ENCODE measurements around the gene TXNDC8. TPM values are rescaled to one million over a fixed set of nuclear protein-coding genes. Genes with fewer than 3 reads are reported as not detected.

Gene TXNDC8
- total and polyA plus RNA-seq, 2 donors (not counting 1 experiment from before 2014, with no cell fraction given), result not detected

GRCh38 chr9:110329639-110330230 lies 7.9 kb downstream of the TXNDC8 start:
- H3K4me3 Mint-ChIP-seq, result no peak overlapping the region
- H3K4me2 ChIP-seq (replicated peaks; ENCODE audit: low read depth, low read length, poor library complexity, severe bottlenecking), result no peak overlapping the region
- intact Hi-C loops (cut with micrococcal nuclease), result no loop called here
- CTCF ChIA-PET, result no interaction called here
- no peaks in the 10 kb centered on the region for H3K9me3 ChIP-seq (ENCODE audit: control extremely low read depth in 1 of 3, control insufficient read depth in 2 of 3, insufficient read depth in 1 of 3, low read length in 2 of 3)
- H3K4me1 ChIP-seq (ENCODE audit: control insufficient read depth in 2 of 2, insufficient read depth in 2 of 2, low read length in 2 of 2), result peaks cover 0 to 5% of the 10 kb centered on the region in 2 donors
- no peaks in the 10 kb centered on the region for H4K20me1 ChIP-seq (ENCODE audit: control insufficient read depth, insufficient read depth, low read length, poor library complexity, severe bottlenecking)
- 58% methylated on average over 2 of the region's 5 CpGs for WGBS (ENCODE audit: insufficient coverage)
- no peak overlapping the region for H3K9ac ChIP-seq (ENCODE audit: low read length)
- POLR2A ChIA-PET, result no interaction called here
- H3K79me2 ChIP-seq (ENCODE audit: control insufficient read depth, insufficient read depth, low read length), result no peaks in the 10 kb centered on the region
- H3K4me1 Mint-ChIP-seq, result peaks cover 6% of the 10 kb centered on the region
- H3K4me3 ChIP-seq (ENCODE audit: control extremely low read depth in 1 of 5, extremely low read depth in 1 of 5, insufficient read depth in 1 of 5, low read depth in 2 of 5, low read length in 4 of 5), result no peak overlapping the region
- no peaks in the 10 kb centered on the region for H3K9me3 Mint-ChIP-seq (ENCODE audit: insufficient read depth)
- H2AFZ ChIP-seq (ENCODE audit: insufficient read depth, low read depth, low read length, poor library complexity, severe bottlenecking), result no peak overlapping the region
- H3K27me3 ChIP-seq (replicated peaks in 1 of 4; ENCODE audit: control extremely low read depth in 1 of 4, control insufficient read depth in 3 of 4, insufficient read depth in 4 of 4, low read length in 3 of 4), result no peaks in the 10 kb centered on the region
- no peaks in the 10 kb centered on the region for H3K36me3 ChIP-seq (replicated peaks in 1 of 2; ENCODE audit: control extremely low read depth in 1 of 2, control insufficient read depth in 1 of 2, extremely low read depth in 1 of 2, insufficient read depth in 2 of 2, low read length in 1 of 2)
- no peak for TF ChIP-seq EZH2 (IDR thresholded peaks at IDR 0.05; ENCODE audit: borderline replicate concordance, insufficient read depth, low read depth, low read length, poor library complexity, severe bottlenecking)
- H3K27me3 Mint-ChIP-seq, result peaks cover 20% of the 10 kb centered on the region
- no peak overlapping the region for H3K27ac ChIP-seq (ENCODE audit: low read length in 2 of 2)
- no peak for DNase-seq
- no peak overlapping the region for H3K27ac Mint-ChIP-seq
- no peak for ATAC-seq (ENCODE audit: low read depth)

GRCh38 chr9:110328763-110329162 lies 8.9 kb downstream of the TXNDC8 start:
- Histone ChIP-seq H3K79me2 (ENCODE audit: control insufficient read depth, insufficient read depth, low read length) (no peaks in the 10 kb centered on the region), H4K20me1 (ENCODE audit: control insufficient read depth, insufficient read depth, low read length, poor library complexity, severe bottlenecking) (no peaks in the 10 kb centered on the region), H3K4me2 (replicated peaks; ENCODE audit: low read depth, low read length, poor library complexity, severe bottlenecking) (no peak overlapping the region), H3K9ac (ENCODE audit: low read length) (no peak overlapping the region), H3K4me1 (ENCODE audit: control insufficient read depth in 2 of 2, insufficient read depth in 2 of 2, low read length in 2 of 2) (no peaks in the 10 kb centered on the region), H3K9me3 (ENCODE audit: control extremely low read depth in 1 of 3, control insufficient read depth in 2 of 3, insufficient read depth in 1 of 3, low read length in 2 of 3) (no peaks in the 10 kb centered on the region), H3K36me3 (replicated peaks in 1 of 2; ENCODE audit: control extremely low read depth in 1 of 2, control insufficient read depth in 1 of 2, extremely low read depth in 1 of 2, insufficient read depth in 2 of 2, low read length in 1 of 2) (no peaks in the 10 kb centered on the region), H3K27me3 (replicated peaks in 1 of 4; ENCODE audit: control extremely low read depth in 1 of 4, control insufficient read depth in 3 of 4, insufficient read depth in 4 of 4, low read length in 3 of 4) (no peaks in the 10 kb centered on the region), H3K27ac (ENCODE audit: low read length in 2 of 2) (no peak overlapping the region), H2AFZ (ENCODE audit: insufficient read depth, low read depth, low read length, poor library complexity, severe bottlenecking) (no peak overlapping the region), H3K4me3 (ENCODE audit: control extremely low read depth in 1 of 5, extremely low read depth in 1 of 5, insufficient read depth in 1 of 5, low read depth in 2 of 5, low read length in 4 of 5) (no peak overlapping the region)
- no CpG with 5 or more reads among the region's 1 CpG for WGBS (ENCODE audit: insufficient coverage)
- no peaks in the 10 kb centered on the region for H3K4me1 Mint-ChIP-seq
- no peak overlapping the region for H3K27ac Mint-ChIP-seq
- H3K27me3 Mint-ChIP-seq, result peaks cover 16% of the 10 kb centered on the region
- H3K4me3 Mint-ChIP-seq, result no peak overlapping the region
- ChIA-PET POLR2A (no interaction called here), CTCF (interaction anchor here (0.6 kb wide), 1 partner anchor 464 kb away, joined by 3 read pairs; no protein-coding TSS in a partner anchor)
- ATAC-seq (ENCODE audit: low read depth), result no peak
- intact Hi-C loops (cut with micrococcal nuclease), result no loop called here
- H3K9me3 Mint-ChIP-seq (ENCODE audit: insufficient read depth), result no peaks in the 10 kb centered on the region
- TF ChIP-seq, protein P1, sequence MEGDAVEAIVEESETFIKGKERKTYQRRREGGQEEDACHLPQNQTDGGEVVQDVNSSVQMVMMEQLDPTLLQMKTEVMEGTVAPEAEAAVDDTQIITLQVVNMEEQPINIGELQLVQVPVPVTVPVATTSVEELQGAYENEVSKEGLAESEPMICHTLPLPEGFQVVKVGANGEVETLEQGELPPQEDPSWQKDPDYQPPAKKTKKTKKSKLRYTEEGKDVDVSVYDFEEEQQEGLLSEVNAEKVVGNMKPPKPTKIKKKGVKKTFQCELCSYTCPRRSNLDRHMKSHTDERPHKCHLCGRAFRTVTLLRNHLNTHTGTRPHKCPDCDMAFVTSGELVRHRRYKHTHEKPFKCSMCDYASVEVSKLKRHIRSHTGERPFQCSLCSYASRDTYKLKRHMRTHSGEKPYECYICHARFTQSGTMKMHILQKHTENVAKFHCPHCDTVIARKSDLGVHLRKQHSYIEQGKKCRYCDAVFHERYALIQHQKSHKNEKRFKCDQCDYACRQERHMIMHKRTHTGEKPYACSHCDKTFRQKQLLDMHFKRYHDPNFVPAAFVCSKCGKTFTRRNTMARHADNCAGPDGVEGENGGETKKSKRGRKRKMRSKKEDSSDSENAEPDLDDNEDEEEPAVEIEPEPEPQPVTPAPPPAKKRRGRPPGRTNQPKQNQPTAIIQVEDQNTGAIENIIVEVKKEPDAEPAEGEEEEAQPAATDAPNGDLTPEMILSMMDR (IDR thresholded peaks at IDR 0.05), result no peak
- no peak for TF ChIP-seq EZH2 (IDR thresholded peaks at IDR 0.05; ENCODE audit: borderline replicate concordance, insufficient read depth, low read depth, low read length, poor library complexity, severe bottlenecking)
- no peak for DNase-seq
